Cortex of kidney (tissue), 1 donor: ENCODE results near the gene SH3GLB2.
"Not testable (repeated sequence)": the region's sequence is repeated elsewhere in the genome, so short reads cannot be mapped to it uniquely, and the experiment has no call there.

Experiments
- DNase-seq: peaks from one replicate; lab custom pipeline; 2025; lab: John Stamatoyannopoulos, UW

Gene SH3GLB2

DNA sequence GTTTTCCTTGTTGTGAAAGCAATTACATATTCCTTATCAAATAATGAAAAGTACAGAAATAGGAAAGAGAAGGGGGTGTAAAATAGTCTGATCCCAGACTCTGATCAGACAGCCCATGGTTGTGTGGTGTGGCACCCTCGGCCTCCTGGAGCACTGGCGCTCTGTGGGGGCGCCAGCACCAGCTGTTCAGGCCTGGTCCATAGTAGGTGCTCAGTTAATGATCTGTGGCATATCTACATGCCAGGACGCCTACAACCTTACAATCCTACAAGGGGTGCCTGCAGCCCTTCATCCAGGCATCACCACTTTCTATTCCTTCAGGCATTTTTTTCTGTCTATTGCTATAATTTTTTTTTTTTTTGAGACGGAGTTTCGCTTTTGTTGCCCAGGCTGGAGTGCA is 24.9 kb upstream of the SH3GLB2 start:
- DNase-seq: no peak

DNA sequence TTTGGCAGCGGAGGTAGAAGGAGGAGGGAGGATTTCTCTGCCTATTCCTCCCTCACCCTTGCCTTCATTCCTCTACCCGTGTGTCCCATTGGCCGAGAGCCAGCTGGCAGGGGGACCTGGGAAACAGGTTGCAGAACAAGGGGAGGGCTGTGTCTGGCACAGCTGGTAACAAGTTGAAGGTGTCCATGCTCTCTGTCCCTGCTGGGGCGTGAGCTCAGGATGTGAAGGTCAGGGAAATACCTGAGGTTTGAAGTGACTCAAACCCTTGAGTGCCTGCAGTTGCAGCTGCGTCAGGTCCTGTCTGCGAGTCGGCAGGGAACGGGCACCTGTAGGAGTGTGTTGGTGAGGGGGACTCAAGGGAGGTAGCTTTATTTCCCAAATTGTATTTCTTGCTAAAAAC is 24.5 kb upstream of the SH3GLB2 start:
- DNase-seq: no peak

DNA sequence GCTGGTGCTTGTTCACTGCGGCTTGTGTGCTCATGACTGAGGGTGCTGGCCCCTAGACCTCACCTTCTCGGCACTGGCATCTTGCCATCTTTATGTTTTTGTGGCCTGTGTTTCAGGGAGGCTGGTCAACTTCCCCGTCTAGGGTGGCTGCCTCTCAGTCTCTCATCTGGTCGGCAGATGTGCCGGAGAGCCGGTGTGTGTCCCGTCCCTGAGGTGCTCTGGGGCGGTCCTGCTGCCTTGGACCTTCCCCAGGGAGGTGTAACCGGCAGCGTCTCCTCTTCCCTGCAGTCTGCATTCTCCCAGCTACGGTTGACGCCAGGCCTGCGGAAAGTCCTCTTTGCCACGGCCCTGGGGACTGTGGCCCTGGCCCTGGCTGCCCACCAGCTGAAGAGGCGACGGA is 13.9 kb upstream of the SH3GLB2 start:
- no peak for DNase-seq

DNA sequence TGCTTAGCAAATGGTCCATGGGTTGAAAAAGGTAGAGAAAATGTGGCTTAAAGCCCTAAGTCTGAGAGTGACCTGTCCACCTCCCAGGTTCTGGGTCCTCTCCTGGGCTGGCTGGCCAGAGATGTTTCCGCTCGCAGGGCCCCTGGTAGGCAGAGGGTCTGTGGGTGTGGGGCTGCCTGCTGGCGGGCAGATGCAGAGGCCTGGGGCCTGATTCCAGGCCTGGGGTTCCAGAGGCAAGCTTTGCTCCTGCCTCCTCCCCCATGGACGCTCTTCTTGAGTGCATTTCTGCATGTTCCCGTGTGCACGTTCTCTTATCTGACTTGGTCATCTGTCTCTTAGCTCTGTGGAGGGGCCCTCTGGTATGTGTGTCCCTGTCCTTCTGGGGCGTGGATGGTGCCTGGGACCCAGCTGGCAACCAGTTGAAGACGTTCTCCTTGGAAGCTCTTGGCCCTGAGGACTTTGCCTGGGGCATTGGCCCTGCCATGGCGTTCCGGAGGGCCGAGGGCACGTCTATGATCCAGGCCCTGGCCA is 12.0 kb upstream of the SH3GLB2 start:
- no peak for DNase-seq

DNA sequence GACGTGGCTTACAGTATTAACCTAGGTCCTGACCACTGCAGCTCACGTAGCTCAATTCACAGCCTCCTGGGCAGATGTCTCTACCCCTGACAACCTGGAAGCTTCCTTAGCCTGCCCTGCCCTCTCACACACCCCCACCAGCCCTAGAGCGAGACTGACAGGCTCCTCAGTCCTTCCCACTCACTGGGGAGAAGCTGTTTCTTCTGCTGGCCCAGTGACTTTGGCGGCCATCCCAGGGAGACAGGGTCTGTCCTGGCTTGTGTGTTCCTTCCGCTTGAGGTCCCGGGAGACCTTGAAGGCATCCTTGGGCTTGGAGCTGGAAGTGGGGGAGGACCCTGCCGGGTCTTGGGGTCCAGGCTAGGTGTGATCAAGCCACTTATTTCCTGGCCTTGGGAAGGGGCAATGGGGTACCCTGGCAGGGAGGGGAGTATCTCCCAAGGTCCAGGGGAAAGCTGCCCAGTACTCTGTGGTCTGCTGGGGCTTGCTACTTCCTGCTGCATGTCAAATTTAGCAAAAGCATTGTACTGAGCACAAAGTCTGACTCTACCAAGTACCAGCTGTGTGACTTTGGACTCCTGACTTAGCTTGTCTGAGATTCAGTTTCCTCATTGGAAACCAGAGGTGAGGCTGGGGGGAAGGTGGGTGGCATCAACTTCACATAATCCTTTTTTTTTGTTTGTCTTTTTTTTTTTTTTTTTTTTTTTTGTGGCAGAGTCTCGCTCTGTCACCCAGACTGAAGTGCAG is 10.2 kb upstream of the SH3GLB2 start:
- no peak for DNase-seq

DNA sequence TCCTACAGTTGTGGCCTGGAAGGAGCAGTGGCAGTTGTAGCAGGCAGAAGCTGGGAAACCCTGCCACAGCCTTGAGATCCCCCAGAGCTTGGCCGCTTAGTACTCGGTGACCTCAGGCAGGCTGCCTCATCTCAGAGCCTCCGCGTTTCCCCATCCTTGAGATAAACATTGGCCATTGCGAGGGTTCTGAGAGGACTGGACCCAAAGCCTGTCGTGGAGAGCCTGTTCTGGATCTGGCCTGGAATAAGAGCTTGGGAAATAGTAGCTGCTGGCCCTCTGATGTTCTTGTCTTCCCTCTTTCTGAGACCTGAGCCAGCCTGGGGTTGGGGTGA is 9.6 kb upstream of the SH3GLB2 start:
- no peak for DNase-seq

DNA sequence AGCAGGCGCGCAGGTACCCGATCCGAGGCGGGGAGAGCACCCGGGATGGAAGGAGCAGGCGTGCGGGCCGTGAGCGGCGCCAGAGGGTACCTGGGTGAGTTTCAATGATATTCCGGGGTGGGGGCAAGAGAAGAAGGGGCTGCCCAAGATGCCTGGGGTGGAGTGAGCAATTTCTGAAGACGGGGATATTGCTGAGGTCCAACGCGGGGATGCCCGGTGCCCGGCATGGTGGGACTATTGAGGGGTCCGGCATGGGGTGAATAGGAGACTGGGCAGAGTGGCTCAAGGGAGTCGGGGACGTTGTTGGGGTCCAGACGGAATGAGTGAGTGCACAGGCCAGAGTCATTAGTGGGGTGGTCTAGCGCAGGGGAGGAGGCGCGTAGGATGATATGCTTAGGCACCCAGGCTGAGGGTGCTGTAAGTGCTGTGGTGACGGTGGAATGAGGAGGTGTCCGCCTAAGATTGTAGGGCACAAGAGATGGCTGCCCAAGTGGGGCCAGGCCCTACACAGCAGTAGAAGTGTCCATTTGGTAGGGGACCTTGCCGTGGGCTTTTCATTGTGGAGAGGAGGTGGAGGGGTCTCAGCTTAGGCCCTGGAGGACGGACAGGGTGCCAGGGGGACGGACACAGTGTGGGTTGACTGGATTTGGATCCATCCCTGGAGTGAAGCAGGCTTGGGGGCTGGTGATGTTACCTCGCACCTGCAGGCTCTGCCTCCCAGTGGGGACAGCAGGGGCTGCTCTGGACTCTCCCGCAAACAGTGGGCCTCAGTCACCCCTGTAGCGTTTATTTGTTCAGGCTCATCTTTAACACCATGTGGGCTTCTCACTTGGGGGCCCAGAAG is 9.0 kb upstream of the SH3GLB2 start:
- DNase-seq: no peak

DNA sequence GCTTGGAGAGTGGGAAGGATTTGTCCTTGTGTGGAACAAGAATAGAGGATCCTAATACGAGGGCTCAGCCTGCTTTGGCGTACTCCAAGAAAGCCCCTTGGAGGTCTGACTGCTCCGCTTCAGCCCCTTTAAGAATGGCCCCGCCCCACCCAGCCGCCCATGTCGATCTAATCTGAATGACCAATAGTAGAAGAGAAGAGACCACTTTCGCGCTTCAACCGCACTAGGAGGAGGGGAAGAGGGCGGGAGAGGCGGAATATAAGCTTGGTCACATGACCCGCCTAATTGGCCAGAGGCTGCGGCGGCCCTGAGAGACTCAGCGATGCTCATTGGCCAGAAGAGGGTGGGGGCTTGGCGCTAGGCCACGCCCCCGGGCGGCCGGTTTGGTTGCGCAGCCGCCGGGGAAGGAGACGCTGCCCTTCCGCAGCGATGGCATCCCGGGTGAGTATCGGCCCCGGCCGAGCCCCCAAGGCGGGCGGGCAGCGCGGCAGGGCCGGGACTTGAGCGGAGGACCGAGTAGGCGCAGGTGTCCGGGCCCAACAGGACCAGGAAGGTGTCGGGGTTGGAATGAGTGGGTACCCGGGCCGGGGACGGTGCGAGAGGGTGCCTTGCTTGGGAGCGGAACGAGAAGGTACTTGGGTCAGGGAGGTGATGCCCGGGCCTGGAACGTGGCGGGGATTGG is 8.3 kb upstream of the SH3GLB2 start, which contains the start of gene MIGA2:
Gene MIGA2 (plus strand): TSS at position 386 of the 682 bp plus-strand sequence. CDS start 3,969 bp downstream, outside the sequence.
- no peak for DNase-seq

DNA sequence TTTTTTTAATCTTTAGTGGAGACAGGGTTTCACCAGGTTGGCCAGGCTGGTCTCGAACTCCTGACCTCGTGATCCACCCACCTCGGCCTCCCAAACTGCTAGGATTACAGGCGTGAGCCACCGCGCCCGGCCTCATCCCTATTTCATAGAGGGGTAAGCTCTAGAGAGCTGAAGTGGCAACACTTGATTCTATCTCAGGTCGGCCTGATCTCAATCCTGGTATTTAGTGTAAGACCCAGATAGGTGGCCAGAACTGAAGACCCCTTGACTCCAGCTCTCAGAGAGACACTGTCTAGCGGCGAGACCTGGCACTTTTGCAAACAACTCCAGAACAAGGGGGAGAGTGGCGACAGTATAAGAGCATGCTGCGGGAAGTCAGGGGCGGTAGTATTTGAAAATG is 7.7 kb upstream of the SH3GLB2 start:
- DNase-seq: not testable (repeated sequence)

DNA sequence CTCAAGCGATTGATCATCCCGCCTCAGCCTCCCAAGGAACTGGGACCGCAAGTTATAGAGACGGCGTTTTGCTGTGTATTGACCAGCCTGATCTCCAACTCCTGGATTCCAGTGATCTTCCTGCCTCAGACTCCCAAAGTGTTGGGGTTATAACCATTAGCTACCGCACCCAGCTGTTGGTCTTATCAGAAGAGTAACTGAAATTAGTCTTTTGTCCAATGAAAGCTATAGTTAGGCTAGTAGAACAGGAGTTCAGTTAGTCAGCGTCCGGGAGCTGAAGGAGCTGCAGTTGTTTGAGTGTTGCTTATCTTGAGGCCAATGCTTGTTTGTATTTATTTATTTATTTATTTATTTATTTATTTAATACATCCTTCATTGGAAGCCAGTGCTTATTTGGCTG is 5.1 kb upstream of the SH3GLB2 start:
- no peak for DNase-seq

DNA sequence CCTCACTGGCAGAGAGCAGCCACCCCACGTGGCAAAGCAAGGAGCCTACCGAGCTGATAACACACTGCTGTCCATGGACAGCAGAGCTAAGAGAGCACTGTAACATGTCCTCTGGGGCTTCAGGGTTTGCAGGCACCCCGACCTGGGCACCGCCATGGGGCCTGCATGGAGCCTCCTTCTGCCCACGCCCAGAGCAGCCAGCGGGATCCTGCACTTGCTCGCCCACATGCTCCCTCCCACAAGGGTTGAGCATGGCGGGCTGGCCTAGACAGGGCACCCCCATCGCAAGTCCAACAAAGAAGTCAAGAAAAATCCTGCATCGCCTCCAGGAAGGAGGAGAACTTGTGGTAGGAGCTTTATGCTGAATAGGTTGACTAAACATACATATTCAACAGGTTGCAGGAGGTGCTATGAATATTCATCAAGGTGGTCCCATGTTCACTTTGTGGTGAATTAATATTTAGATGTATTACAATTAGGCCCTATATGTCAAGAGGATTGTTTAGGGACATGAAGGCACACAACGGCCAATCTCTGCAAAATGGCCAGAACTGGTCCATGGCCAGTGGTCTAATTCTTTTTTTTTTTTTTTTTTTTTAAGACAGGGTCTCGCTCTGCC is 4.5 kb upstream of the SH3GLB2 start:
- no peak for DNase-seq

DNA sequence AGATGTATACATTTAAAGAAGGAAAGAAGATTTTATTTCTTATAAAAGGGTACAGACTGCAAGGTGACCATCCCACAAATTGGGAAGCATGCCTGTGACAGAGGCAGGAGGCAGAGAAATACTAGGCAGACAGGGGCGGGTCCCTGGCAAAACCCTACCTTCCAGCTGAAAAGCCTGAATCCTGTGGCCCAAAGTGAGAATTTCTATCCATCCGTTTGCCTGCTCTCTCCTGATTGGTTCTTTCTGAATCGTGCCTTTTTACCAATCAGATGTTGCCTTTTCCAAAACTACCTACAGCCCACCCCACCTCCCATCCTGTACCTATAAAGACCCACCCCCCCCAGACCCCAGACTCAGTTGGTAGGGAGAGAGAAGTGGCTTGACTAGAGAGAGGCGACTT is 3.4 kb upstream of the SH3GLB2 start:
- no peak for DNase-seq

DNA sequence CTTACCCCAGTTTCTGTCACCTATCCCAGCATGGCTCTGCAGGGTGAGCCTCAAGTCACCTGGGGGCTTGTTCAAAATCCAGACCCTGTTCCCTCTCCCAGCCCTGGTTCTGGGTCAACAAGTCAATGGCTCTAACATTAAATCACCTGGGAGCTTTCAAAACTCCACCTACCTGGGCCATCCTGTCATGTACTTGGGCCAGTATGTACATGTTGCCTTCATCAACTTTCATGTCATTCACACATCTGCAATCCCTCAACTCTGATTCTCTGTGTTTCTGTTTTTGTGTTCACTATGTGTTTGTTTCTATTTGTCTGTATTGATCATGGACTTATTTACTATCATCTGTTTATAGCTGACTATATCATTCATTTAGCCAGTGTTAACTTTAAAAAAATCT is 2.1 kb upstream of the SH3GLB2 start:
- no peak for DNase-seq

DNA sequence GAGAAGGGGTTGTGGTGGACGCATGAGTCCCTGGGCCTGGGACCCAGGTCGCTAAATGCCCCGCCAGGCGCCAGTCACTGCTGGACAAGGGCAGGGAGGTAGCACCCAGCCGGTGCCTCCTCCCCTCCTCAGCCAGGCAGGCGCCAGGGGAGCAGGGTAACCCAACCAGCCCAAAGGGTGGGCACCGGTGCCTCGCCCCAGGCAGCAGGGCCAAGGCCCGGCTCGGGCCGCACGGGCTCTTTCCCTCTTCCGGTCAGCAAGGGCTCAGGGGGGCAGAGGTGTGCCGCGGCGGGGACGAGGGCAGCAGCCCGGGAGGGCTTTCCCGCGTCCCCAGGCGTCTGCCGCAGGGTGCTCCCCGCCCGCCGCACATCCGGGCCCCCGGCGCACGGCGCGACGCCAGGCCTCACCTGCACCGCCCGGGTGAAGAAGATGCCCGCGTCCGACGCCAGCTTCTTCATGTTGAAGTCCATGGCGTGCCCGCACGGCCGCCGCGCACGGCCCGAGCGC is 393 bp downstream of the SH3GLB2 start:
- no peak for DNase-seq

DNA sequence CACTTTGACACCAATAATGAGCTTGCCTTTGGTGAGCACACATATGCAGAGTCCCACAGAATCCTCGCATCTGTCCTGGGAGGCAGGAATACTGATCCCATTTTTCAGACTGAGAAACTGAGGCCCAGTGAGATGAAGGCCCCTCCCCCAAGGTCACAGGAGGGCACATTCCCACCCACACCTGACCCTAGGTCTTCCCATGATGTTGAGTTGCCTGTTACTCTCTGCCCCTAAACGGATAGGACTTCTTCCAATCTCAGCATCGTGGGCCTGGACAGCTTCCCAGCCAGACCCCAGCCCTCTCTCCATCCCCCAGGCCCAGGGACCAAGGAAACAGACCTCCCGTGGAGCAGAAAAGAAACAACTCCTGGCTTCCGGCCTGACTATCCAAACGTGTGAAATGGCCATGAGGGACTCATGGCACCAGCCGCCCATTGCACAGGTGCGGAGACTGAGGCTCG is 877 bp downstream of the SH3GLB2 start:
- DNase-seq: no peak

DNA sequence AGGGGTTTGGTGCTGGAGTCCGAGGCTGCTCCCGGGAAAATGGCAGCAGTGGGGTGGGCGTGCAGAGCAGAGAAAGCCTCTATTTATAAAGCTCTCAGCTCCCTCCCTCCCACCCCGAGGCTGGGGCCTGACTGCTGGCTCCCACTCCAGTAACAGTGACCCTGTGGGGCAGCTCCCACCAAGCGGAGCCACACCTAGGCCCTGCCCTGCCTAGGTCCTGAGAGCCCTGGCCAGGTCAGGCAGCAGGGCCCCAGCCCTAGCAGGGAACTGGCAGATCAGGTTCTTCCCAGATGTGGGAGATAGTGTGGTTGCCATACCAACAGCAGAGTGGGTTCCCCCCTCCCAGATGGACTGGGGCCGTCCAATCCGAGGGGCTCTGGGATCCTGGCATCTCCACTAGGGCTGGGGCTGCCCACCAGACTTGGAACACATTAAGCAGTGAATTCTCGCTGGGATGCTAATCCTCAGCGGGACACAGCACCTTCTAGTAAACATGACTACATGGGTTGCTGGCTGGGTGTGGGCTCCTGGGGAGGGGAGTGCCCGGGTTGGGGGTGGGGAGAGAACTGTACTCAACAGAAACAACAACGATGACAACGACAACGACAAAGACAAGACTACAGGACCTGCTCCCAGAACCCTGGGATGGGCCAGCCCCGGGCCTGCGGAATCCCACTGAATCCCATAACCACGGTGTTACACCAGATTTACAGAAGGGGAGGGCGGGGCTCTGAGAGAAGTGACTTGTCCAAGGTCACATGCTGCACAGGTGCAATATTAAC is 1.5 kb downstream of the SH3GLB2 start:
- no peak for DNase-seq

DNA sequence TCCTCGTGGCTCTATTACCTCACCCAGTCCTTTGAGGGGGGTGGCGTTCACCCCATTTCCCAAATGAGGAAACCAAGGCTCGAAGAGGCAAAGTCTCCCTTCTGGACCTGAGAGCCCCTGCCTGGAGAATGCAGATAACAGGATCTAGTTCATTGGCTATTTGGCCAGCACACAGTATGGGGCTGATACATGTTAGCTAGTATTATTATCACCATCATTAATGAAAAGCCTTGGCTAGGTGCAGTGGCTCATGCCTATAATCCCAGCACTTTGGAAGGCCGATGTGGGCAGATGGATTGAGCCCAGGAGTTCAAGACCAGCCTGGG is 4.3 kb downstream of the SH3GLB2 start:
- no peak for DNase-seq

DNA sequence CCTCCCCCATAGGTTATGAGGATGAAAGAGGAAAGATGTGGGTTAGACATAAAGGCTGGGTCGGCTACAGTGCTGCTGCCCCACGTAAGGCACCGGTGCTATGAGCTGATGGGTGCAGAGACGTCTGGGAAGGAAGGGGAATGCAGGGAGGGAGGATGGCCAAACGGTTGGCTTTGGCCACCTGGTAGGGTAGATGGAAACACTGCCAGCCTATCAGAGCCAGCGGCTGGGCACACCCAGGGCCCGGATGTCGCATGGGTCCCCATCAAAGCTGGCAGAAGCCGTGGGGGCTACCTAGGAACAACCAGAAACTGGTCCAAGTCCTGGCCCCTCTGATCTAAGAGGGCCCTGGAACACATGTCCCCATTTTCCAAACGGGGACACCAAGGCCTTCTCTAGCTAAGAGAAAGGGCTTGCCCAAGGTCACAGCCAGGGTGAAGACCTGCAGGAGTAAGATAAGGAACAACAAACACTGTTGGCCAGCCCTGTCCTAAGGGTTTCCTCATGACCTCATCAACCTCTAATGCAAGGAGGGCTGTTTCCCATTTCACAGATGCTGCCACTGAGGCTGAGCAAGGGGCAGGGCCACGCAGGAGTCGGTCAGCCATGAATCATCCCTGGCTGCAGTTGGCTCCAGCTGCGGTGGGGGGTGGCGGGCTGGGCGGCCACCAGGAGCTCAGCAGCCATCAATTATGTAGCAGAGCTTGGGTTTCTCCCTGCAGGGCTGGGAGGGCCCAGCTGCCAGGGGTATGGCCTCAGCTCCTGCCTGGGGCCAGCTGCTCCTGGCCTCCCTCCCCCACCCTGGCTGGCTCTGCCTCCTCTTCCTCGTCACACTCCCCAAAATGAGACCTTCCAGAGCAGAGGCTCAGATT is 4.9 kb downstream of the SH3GLB2 start:
- DNase-seq: no peak

DNA sequence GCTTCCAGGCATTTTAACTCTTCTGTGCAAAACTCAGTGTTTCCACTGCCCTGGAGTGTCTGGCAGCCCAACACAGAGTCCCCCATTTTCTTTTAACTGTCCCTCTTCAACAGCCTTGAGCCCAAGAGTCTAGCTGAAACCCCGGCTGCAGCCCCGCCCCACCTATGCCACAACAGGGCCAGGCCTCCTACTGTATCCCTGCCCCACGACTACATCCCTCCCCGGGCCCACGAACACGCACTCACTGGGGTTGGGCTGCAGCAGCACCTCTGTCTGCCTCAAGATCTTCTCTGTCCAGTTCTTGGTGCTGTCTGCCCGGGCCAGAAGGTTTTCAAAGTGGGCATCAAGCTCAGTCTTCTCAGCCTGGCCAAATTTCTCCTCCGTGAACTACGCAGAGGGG is 6.1 kb downstream of the SH3GLB2 start:
- no peak for DNase-seq

DNA sequence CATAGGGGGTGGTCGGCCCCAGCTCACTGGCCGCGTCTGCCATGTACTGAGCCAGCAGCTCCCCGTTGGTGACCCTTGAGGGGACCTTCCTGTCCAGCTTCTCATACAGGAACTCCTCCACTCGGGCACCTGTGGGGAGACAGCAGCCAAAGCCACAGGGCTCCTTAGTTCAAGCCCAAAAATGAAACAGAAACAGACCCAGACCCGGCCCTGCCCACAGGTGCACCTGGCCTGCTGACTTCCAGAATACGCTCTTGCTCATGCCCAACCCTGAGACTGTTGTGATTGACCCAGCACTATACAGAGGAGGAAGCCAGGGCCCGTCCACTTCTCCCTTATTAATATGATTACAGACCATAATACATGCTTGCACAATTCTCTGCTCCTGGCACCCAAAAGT is 7.0 kb downstream of the SH3GLB2 start:
- no peak for DNase-seq
